Neuronal stem cell (in vitro differentiated cells): ENCODE data around the gene MGAT5B.

Experiments
- DNase-seq: peaks from one replicate; pipeline ENCODE4 v3.0.0-alpha.2; 2013; ENCODE audit warnings: low spot score
- H2AFZ ChIP-seq: one replicate; pipeline ENCODE4 v1.6.1; 2013; ENCODE audit warnings: mild to moderate bottlenecking, low read length, inconsistent platforms
- H2AK5ac ChIP-seq: 2 replicates; pipeline ENCODE4 v1.6.1; 2013; ENCODE audit warnings: low read depth, mild to moderate bottlenecking, inconsistent platforms, low read length, moderate library complexity, mixed read lengths
- H2BK120ac ChIP-seq: 2 replicates; pipeline ENCODE4 v1.6.1; 2013; ENCODE audit warnings: low read depth, mild to moderate bottlenecking, inconsistent platforms, low read length, moderate library complexity, mixed read lengths
- H2BK12ac ChIP-seq: one replicate; pipeline ENCODE4 v1.6.1; 2013; ENCODE audit warnings: low read length, inconsistent platforms
- H2BK15ac ChIP-seq: 2 replicates; pipeline ENCODE4 v1.6.1; 2013; ENCODE audit warnings: mild to moderate bottlenecking, low read length, inconsistent platforms, mixed read lengths
- H2BK5ac ChIP-seq: one replicate; pipeline ENCODE4 v1.6.1; 2013; ENCODE audit warnings: inconsistent platforms, mild to moderate bottlenecking, low read length, moderate library complexity
- H3K14ac ChIP-seq: one replicate; pipeline ENCODE4 v1.6.1; 2013; ENCODE audit warnings: low read length, inconsistent platforms
- H3K18ac ChIP-seq: 2 replicates; pipeline ENCODE4 v1.6.1; 2013; ENCODE audit warnings: low read length, inconsistent platforms
- H3K23ac ChIP-seq: 2 replicates; pipeline ENCODE4 v1.6.1; 2013; ENCODE audit warnings: low read depth, mild to moderate bottlenecking, mixed read lengths, low read length, inconsistent platforms; ENCODE audit not compliant: poor library complexity
- H3K27ac ChIP-seq: replicated peaks from 3 replicates; pipeline ENCODE4 v1.5.1; 2013; ENCODE audit warnings: low read length, inconsistent platforms
- H3K27me3 ChIP-seq, 3 experiments: 2 replicates each; pipeline ENCODE4 v1.6.1; 2013; ENCODE audit warnings: low read length in 3 of 3, mild to moderate bottlenecking in 2 of 3, inconsistent platforms in 1 of 3, low read depth in 1 of 3, mixed read lengths in 1 of 3, moderate library complexity in 1 of 3; ENCODE audit not compliant: control insufficient read depth in 3 of 3, insufficient read depth in 3 of 3
- H3K36me3 ChIP-seq, 2 donors: replicated peaks in 1 of 2; 2 replicates each; pipeline ENCODE4 v1.6.1; 2013; ENCODE audit warnings: low read length in 2 of 2; ENCODE audit not compliant: control insufficient read depth in 2 of 2, insufficient read depth in 2 of 2
- H3K4ac ChIP-seq: 2 replicates; pipeline ENCODE4 v1.6.1; 2013; ENCODE audit warnings: inconsistent platforms, mild to moderate bottlenecking, low read length, moderate library complexity
- H3K4me1 ChIP-seq, 2 donors: 1 replicate in 1 of 2; 2 replicates in 1 of 2; pipeline ENCODE4 v1.6.1; 2013; ENCODE audit warnings: low read length in 2 of 2, low read depth in 1 of 2; ENCODE audit not compliant: control insufficient read depth in 2 of 2, insufficient read depth in 1 of 2
- H3K4me2 ChIP-seq: one replicate; pipeline ENCODE4 v1.6.1; 2013; ENCODE audit warnings: mild to moderate bottlenecking, low read length, inconsistent platforms; ENCODE audit not compliant: insufficient read depth, poor library complexity, severe bottlenecking
- H3K4me3 ChIP-seq, 2 donors: 2 replicates each; pipeline ENCODE4 v1.5.1; 2013; ENCODE audit warnings: low read length in 2 of 2, mild to moderate bottlenecking in 2 of 2, inconsistent platforms in 1 of 2, moderate library complexity in 1 of 2
- H3K79me1 ChIP-seq: one replicate; pipeline ENCODE4 v1.6.1; 2013; ENCODE audit warnings: low read depth, mild to moderate bottlenecking, inconsistent platforms, low read length, moderate library complexity
- H3K9ac ChIP-seq: one replicate; pipeline ENCODE4 v1.6.1; 2013; ENCODE audit warnings: mild to moderate bottlenecking, low read depth, low read length, inconsistent platforms; ENCODE audit not compliant: poor library complexity
- H3K9me3 ChIP-seq, 2 donors: replicated peaks in 1 of 2; 2 replicates each; pipeline versions ENCODE3 to v1.6.1; 2013; ENCODE audit warnings: low read length in 2 of 2, mild to moderate bottlenecking in 2 of 2, inconsistent platforms in 1 of 2, low read depth in 1 of 2, mixed read lengths in 1 of 2, moderate library complexity in 1 of 2; ENCODE audit not compliant: control insufficient read depth in 2 of 2, insufficient read depth in 1 of 2
- H4K8ac ChIP-seq: one replicate; pipeline ENCODE4 v1.6.1; 2013; ENCODE audit warnings: low read depth, mild to moderate bottlenecking, inconsistent platforms, low read length, moderate library complexity
- H4K91ac ChIP-seq: one replicate; pipeline ENCODE4 v1.6.1; 2013; ENCODE audit warnings: low read length, low read depth, mild to moderate bottlenecking, inconsistent platforms; ENCODE audit not compliant: poor library complexity
- WGBS, 2 donors: extraction: QIAGEN DNeasy Blood & Tissue Kit; methylation state at CpG; one replicate each; pipeline ENCODE4 v1.1.7; 2013; ENCODE audit warnings: missing lambda C conversion rate in 2 of 2, mixed read lengths in 1 of 2; ENCODE audit not compliant: insufficient read length in 2 of 2, insufficient replicate concordance in 1 of 2; ENCODE audit errors: extremely low coverage in 2 of 2; 5-methylcytosine and 5-hydroxymethylcytosine counted together

The MGAT5B gene

GRCh38 chr17:76940738-76941350, 72.6 kb downstream of the MGAT5B start:
- H3K14ac ChIP-seq = no peak overlapping the region
- H2AFZ ChIP-seq = no peak overlapping the region
- H3K4me2 ChIP-seq = no peak overlapping the region
- no peaks in the 10 kb centered on the region for H3K79me1 ChIP-seq
- no peak overlapping the region for H3K27ac ChIP-seq
- peak overlapping the region; percentile 49 for H3K23ac ChIP-seq
- no peak overlapping the region for H2BK12ac ChIP-seq
- no peaks in the 10 kb centered on the region for H3K27me3 ChIP-seq
- H2BK15ac ChIP-seq = no peak overlapping the region
- peak overlapping the region; percentile 23 for H2AK5ac ChIP-seq
- DNase-seq = no peak
- peaks cover 0 to 4% of the 10 kb centered on the region in 2 donors for H3K4me1 ChIP-seq
- H3K4ac ChIP-seq = no peak overlapping the region
- no CpG with 5 or more reads among the region's 13 CpGs for WGBS, 2 donors
- H2BK120ac ChIP-seq = no peak overlapping the region
- peak overlapping the region; percentile 64 for H4K91ac ChIP-seq
- H3K9me3 ChIP-seq = no peaks in the 10 kb centered on the region
- no peak overlapping the region for H2BK5ac ChIP-seq
- no peak overlapping the region for H4K8ac ChIP-seq
- no peak overlapping the region for H3K4me3 ChIP-seq
- no peak overlapping the region for H3K9ac ChIP-seq
- H3K18ac ChIP-seq = no peak overlapping the region
- H3K36me3 ChIP-seq = peaks cover 2 to 68% of the 10 kb centered on the region in 2 donors

DNA sequence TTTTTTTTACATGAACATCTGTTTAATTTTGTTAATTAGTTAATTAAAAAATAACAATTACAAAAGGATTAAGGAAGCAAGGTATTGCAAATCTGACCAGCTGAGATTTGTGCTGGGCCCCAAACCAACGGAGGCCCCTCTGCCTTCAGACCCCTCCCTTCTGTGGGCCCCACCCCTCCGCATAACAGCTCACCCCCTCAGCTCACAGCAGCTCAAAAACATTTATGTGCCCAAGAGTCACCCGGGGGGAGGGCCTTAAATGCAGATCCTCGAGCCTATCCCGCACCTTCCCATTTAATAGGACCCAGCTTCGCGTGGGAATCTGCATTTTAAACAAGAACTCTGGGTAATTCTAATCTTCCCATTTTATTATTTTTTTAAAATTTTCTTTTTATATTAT, 75.0 kb downstream of the MGAT5B start:
- Histone ChIP-seq H2BK12ac (no peak overlapping the region), H3K4me3 (no peak overlapping the region), H4K91ac (no peak overlapping the region), H3K36me3 (peaks cover 2 to 72% of the 10 kb centered on the region in 2 donors), H3K27ac (no peak overlapping the region), H3K18ac (no peak overlapping the region), H3K23ac (no peak overlapping the region), H3K14ac (no peak overlapping the region), H3K4ac (no peak overlapping the region), H3K4me2 (no peak overlapping the region), H3K9ac (no peak overlapping the region), H2AFZ (no peak overlapping the region), H4K8ac (no peak overlapping the region), H3K27me3 (no peaks in the 10 kb centered on the region), H2AK5ac (no peak overlapping the region), H2BK120ac (no peak overlapping the region), H3K9me3 (no peaks in the 10 kb centered on the region), H2BK5ac (no peak overlapping the region), H2BK15ac (no peak overlapping the region), H3K79me1 (no peaks in the 10 kb centered on the region), H3K4me1 (peaks cover 0 to 13% of the 10 kb centered on the region in 2 donors)
- WGBS, 2 donors = no CpG with 5 or more reads among the region's 7 CpGs
- no peak for DNase-seq

DNA sequence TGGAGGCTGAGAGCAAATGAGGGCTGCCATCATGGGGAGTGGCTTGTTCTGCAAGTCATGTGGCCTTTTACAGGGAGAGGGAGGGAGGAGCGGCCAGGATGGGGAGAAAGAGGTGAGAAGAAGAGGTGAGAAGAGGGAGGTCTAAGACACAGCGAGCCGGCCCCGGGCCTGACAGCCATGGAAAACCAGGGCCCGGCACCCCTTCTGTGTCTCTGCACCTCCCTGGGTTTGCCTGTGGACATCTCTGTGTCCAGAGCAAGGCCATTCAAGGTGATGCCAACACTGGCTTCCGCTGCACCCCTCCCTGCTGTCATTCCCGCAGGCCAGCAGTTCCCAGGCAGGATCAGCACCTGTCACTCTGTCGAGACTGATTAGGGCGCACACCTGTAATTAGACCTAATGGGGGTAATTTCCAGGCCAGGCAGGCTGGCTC, 75.6 kb downstream of the MGAT5B start:
- no peak overlapping the region for H3K27ac ChIP-seq
- H3K23ac ChIP-seq = peak overlapping the region; percentile 34
- H3K79me1 ChIP-seq = no peaks in the 10 kb centered on the region
- no peak overlapping the region for H2AFZ ChIP-seq
- peaks cover 0 to 13% of the 10 kb centered on the region in 2 donors for H3K4me1 ChIP-seq
- no peak overlapping the region for H3K4ac ChIP-seq
- H2BK15ac ChIP-seq = peak overlapping the region; percentile 47
- DNase-seq = no peak
- H2BK12ac ChIP-seq = peak overlapping the region; percentile 98
- peak overlapping the region; percentile 67 for H2AK5ac ChIP-seq
- no peak overlapping the region for H3K9ac ChIP-seq
- no peaks in the 10 kb centered on the region for H3K27me3 ChIP-seq
- no peak overlapping the region for H3K4me2 ChIP-seq
- H3K4me3 ChIP-seq = no peak overlapping the region
- peak overlapping the region; percentile 49 for H3K18ac ChIP-seq
- no CpG with 5 or more reads among the region's 9 CpGs for WGBS, 2 donors
- H3K9me3 ChIP-seq = no peaks in the 10 kb centered on the region
- peaks cover 2 to 67% of the 10 kb centered on the region in 2 donors for H3K36me3 ChIP-seq
- H2BK5ac ChIP-seq = peak overlapping the region; percentile 57
- peak overlapping the region; percentile 63 for H3K14ac ChIP-seq
- H2BK120ac ChIP-seq = no peak overlapping the region
- no peak overlapping the region for H4K8ac ChIP-seq
- H4K91ac ChIP-seq = no peak overlapping the region

DNA sequence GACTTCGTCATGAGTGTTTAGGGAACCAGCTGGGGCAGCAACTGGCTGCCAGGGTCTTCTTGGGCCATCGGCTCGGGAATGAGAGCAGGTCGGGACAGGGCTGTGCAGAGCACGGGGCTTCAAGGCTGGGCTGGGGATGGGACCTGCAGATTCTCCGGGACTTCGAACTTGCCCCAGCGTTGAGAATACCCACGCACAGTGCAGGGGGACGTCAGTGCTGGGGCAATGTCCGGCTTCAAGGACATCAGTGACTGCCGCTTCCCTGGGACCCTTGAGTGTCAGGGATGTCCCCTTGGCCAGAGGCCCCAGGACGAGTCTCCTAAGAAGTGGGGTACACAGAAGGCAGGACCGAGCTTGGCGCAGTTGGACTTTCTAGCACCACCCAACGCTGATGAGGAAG, 76.3 kb downstream of the MGAT5B start:
- peak overlapping the region; percentile 57 for H2BK5ac ChIP-seq
- no peaks in the 10 kb centered on the region for H3K27me3 ChIP-seq
- peak overlapping the region; percentile 67 for H2AK5ac ChIP-seq
- H3K9me3 ChIP-seq = no peaks in the 10 kb centered on the region
- no peak overlapping the region for H3K18ac ChIP-seq
- no peak overlapping the region for H2BK12ac ChIP-seq
- H2BK120ac ChIP-seq = no peak overlapping the region
- no peak overlapping the region for H3K14ac ChIP-seq
- no peaks in the 10 kb centered on the region for H3K79me1 ChIP-seq
- no peak overlapping the region for H4K91ac ChIP-seq
- no peak overlapping the region for H3K4ac ChIP-seq
- H3K9ac ChIP-seq = no peak overlapping the region
- peaks cover 0 to 13% of the 10 kb centered on the region in 2 donors for H3K4me1 ChIP-seq
- peaks cover 2 to 62% of the 10 kb centered on the region in 2 donors for H3K36me3 ChIP-seq
- H3K27ac ChIP-seq = no peak overlapping the region
- no peak overlapping the region for H4K8ac ChIP-seq
- WGBS, 2 donors = no CpG with 5 or more reads among the region's 16 CpGs
- no peak overlapping the region for H2BK15ac ChIP-seq
- no peak overlapping the region for H2AFZ ChIP-seq
- no peak overlapping the region for H3K4me3 ChIP-seq
- DNase-seq = no peak
- no peak overlapping the region for H3K23ac ChIP-seq
- no peak overlapping the region for H3K4me2 ChIP-seq
